HG02610 (cell line): ENCODE results near the gene SAMD11.
"Not testable (repeated sequence)": the region's sequence is repeated elsewhere in the genome, so short reads cannot be mapped to it uniquely, and the experiment has no call there.

Experiments
- ATAC-seq: cut with Tn5 transposase; IDR thresholded peaks from one replicate; pipeline ENCODE4 v1.9.1; 2021; ENCODE audit warnings: mild to moderate bottlenecking, moderate library complexity; ENCODE audit not compliant: unreplicated experiment

Gene SAMD11

GRCh38 chr1:923131-923990, at the start of gene SAMD11:
SAMD11 (plus strand) TSS chr1:923923; CDS start chr1:924432, 509 bp downstream.
- ATAC-seq, result no peak

- not testable (repeated sequence) for ATAC-seq
Measured at GRCh38 chr1:876428-877208, 47.1 kb upstream of the SAMD11 start.

- not testable (repeated sequence) for ATAC-seq
Measured at GRCh38 chr1:877209-877986, 46.3 kb upstream of the SAMD11 start.

GRCh38 chr1:880511-880910, 43.2 kb upstream of the SAMD11 start:
- ATAC-seq, result not testable (repeated sequence)

- ATAC-seq, result not testable (repeated sequence)
Measured at GRCh38 chr1:880915-881314, 42.8 kb upstream of the SAMD11 start.

GRCh38 chr1:886311-886710, 37.4 kb upstream of the SAMD11 start:
- ATAC-seq, result no peak

- ATAC-seq, result no peak
Measured at GRCh38 chr1:886760-887159, 37.0 kb upstream of the SAMD11 start.

GRCh38 chr1:888297-888696, 35.4 kb upstream of the SAMD11 start:
- no peak for ATAC-seq

- not testable (repeated sequence) for ATAC-seq
Measured at GRCh38 chr1:889774-890173, 33.9 kb upstream of the SAMD11 start.

- ATAC-seq, result not testable (repeated sequence)
Measured at GRCh38 chr1:890234-890633, 33.5 kb upstream of the SAMD11 start.

- ATAC-seq, result no peak
Measured at GRCh38 chr1:890661-891060, 33.1 kb upstream of the SAMD11 start.

GRCh38 chr1:897226-897625, 26.5 kb upstream of the SAMD11 start:
- ATAC-seq, result no peak

GRCh38 chr1:897951-898350, 25.8 kb upstream of the SAMD11 start:
- ATAC-seq, result not testable (repeated sequence)

- no peak for ATAC-seq
Measured at GRCh38 chr1:899636-900317, 23.9 kb upstream of the SAMD11 start.

- no peak for ATAC-seq
Measured at GRCh38 chr1:901108-901859, 22.4 kb upstream of the SAMD11 start.

- no peak for ATAC-seq
Measured at GRCh38 chr1:902802-903201, 20.9 kb upstream of the SAMD11 start.

- ATAC-seq, result no peak
Measured at GRCh38 chr1:903305-903704, 20.4 kb upstream of the SAMD11 start.

- ATAC-seq, result no peak
Measured at GRCh38 chr1:903721-904271, 19.9 kb upstream of the SAMD11 start.

GRCh38 chr1:904310-904950, 19.3 kb upstream of the SAMD11 start:
- no peak for ATAC-seq
